A204.1 (cell line): Measurements from ENCODE around the gene ZNF248.
"Not testable (repeated sequence)": the region's sequence is repeated elsewhere in the genome, so short reads cannot be mapped to it uniquely, and the experiment has no call there.

Experiments used
- FAIRE-seq: peaks from 2 replicates; lab custom pipeline; 2012; peaks lifted over from hg19 to GRCh38; lab: Jason Lieb, UNC

ZNF248 gene

GRCh38 chr10:37739181-37739580 is 118.2 kb downstream of the ZNF248 start:
- FAIRE-seq, result no peak

- FAIRE-seq, result not testable (repeated sequence)
Measured at GRCh38 chr10:37738241-37738640, 119.2 kb downstream of the ZNF248 start.

GRCh38 chr10:37737336-37737735 is 120.1 kb downstream of the ZNF248 start:
- FAIRE-seq, result no peak

GRCh38 chr10:37736120-37736519 is 121.3 kb downstream of the ZNF248 start:
- no peak for FAIRE-seq

GRCh38 chr10:37734971-37735370 is 122.4 kb downstream of the ZNF248 start:
- no peak for FAIRE-seq
